HEK293T (cell line): Measurements from ENCODE around the gene WDR93.

Source experiments
- CTCF ChIA-PET: fragments of 350-600 bp; formaldehyde crosslinking; extraction: SDS; loops from one replicate; lab custom pipeline; 2021; ENCODE audit warnings: antibody characterized with exemption, inconsistent platforms; lab: Yijun Ruan, JAX
- POLR2A ChIA-PET: fragments of 350-600 bp; formaldehyde crosslinking; extraction: SDS; loops from one replicate; lab custom pipeline; 2020; ENCODE audit warnings: antibody characterized with exemption, inconsistent platforms; lab: Yijun Ruan, JAX
- DNase-seq: peaks from one replicate; pipeline ENCODE4 v3.0.0; 2012; ENCODE audit warnings: mixed read lengths; ENCODE audit errors: extremely low spot score
- ARNT ChIP-seq: fragments of 450-650 bp; IDR thresholded peaks from 2 replicates; pipeline ENCODE4 v1.6.1; 2017; ENCODE audit warnings: mild to moderate bottlenecking
- BHLHE40 ChIP-seq: fragments of 450-650 bp; IDR thresholded peaks from 2 replicates; pipeline ENCODE4 v1.6.1; 2016; ENCODE audit warnings: mild to moderate bottlenecking, moderate library complexity, borderline replicate concordance
- CTBP1 ChIP-seq: fragments of 450-650 bp; IDR thresholded peaks from 2 replicates; pipeline ENCODE4 v1.6.1; 2016; ENCODE audit warnings: borderline replicate concordance
- ELF4 ChIP-seq: fragments of 450-650 bp; IDR thresholded peaks from 2 replicates; pipeline ENCODE4 v1.6.1; 2017; ENCODE audit warnings: antibody characterized with exemption
- FOXA1 ChIP-seq: fragments of 450-650 bp; IDR thresholded peaks from 2 replicates; pipeline ENCODE4 v1.6.1; 2016; ENCODE audit warnings: mild to moderate bottlenecking
- FOXK2 ChIP-seq: fragments of 450-650 bp; IDR thresholded peaks from 2 replicates; pipeline ENCODE4 v1.6.1; 2016; ENCODE audit warnings: mild to moderate bottlenecking
- FOXM1 ChIP-seq: fragments of 450-650 bp; IDR thresholded peaks from 2 replicates; pipeline ENCODE4 v1.6.1; 2017; ENCODE audit warnings: mild to moderate bottlenecking, borderline replicate concordance
- HDGF ChIP-seq: fragments of 450-650 bp; IDR thresholded peaks from 2 replicates; pipeline ENCODE4 v1.6.1; 2017; ENCODE audit warnings: antibody characterized with exemption, borderline replicate concordance
- L3MBTL2 ChIP-seq: fragments of 450-650 bp; conservative IDR thresholded peaks from 2 replicates; pipeline ENCODE4 v1.6.1; 2016; ENCODE audit warnings: mild to moderate bottlenecking
- LEF1 ChIP-seq: fragments of 450-650 bp; IDR thresholded peaks from 2 replicates; pipeline ENCODE4 v1.6.1; 2017; ENCODE audit warnings: mild to moderate bottlenecking, borderline replicate concordance
- NFRKB ChIP-seq: fragments of 450-650 bp; IDR thresholded peaks from 2 replicates; pipeline ENCODE4 v1.6.1; 2016; ENCODE audit warnings: mild to moderate bottlenecking, moderate library complexity
- PKNOX1 ChIP-seq: fragments of 450-650 bp; IDR thresholded peaks from 2 replicates; pipeline ENCODE4 v1.6.1; 2016
- SP1 ChIP-seq: fragments of 450-650 bp; IDR thresholded peaks from 2 replicates; pipeline ENCODE4 v1.6.1; 2017
- SUZ12 ChIP-seq: fragments of 450-650 bp; IDR thresholded peaks from 2 replicates; pipeline ENCODE4 v1.6.1; 2016; ENCODE audit warnings: mild to moderate bottlenecking
- TARDBP ChIP-seq: fragments of 450-650 bp; IDR thresholded peaks from 2 replicates; pipeline ENCODE4 v1.6.1; 2016
- ZNF384 ChIP-seq: fragments of 450-650 bp; IDR thresholded peaks from 2 replicates; pipeline ENCODE4 v1.6.1; 2016

The WDR93 gene

GRCh38 chr15:89654301-89654761 is 36.3 kb upstream of the WDR93 start:
- POLR2A ChIA-PET, result interaction anchor here (1.3 to 1.6 kb wide), 2 partner anchors 11 to 14 kb away, joined by 4 to 5 read pairs; no protein-coding TSS in a partner anchor
- no peak for TF ChIP-seq SUZ12
- TF ChIP-seq CTBP1, result no peak
- TF ChIP-seq NFRKB, result no peak
- no peak for TF ChIP-seq ARNT
- no peak for TF ChIP-seq SP1
- TF ChIP-seq BHLHE40, result no peak
- TF ChIP-seq FOXK2, result no peak
- no peak for TF ChIP-seq FOXM1
- TF ChIP-seq L3MBTL2, result no peak
- no peak for TF ChIP-seq LEF1
- no peak for TF ChIP-seq TARDBP
- TF ChIP-seq FOXA1, result no peak
- no peak for TF ChIP-seq HDGF
- TF ChIP-seq ZNF384, result no peak
- no peak for TF ChIP-seq ELF4
- DNase-seq, result no peak
- CTCF ChIA-PET, result interaction anchor here (0.5 kb wide), 1 partner anchor 316 kb away, joined by 6 read pairs; no protein-coding TSS in a partner anchor

- TF ChIP-seq ZNF384, result no peak
- TF ChIP-seq BHLHE40, result no peak
- peak; percentile 63 for TF ChIP-seq PKNOX1
- peak; percentile 42; the same call in 1 of the 2 replicates for TF ChIP-seq L3MBTL2
- TF ChIP-seq SUZ12, result no peak
- TF ChIP-seq HDGF, result no peak
- no peak for TF ChIP-seq CTBP1
- TF ChIP-seq ARNT, result no peak
- TF ChIP-seq FOXM1, result peak; percentile 50; the same call in 1 of the 2 replicates
- ChIA-PET CTCF (interaction anchor here (0.5 kb wide), 1 partner anchor 315 kb away, joined by 6 read pairs; no protein-coding TSS in a partner anchor), POLR2A (interaction anchor here (1.3 to 1.6 kb wide), 2 partner anchors 10 to 13 kb away, joined by 4 to 5 read pairs; no protein-coding TSS in a partner anchor)
- DNase-seq, result peak; percentile 92
Measured at GRCh38 chr15:89654847-89655805, 35.5 kb upstream of the WDR93 start, which contains the start of gene KIF7. KIF7 (minus strand) TSS chr15:89655467; CDS start chr15:89652930, 2,537 bp downstream.

GRCh38 chr15:89656116-89656815 is 34.3 kb upstream of the WDR93 start:
- CTCF ChIA-PET, result interaction anchor here (3.4 kb wide), 1 partner anchor 9 kb away, joined by 12 read pairs; no protein-coding TSS in a partner anchor
- POLR2A ChIA-PET, result interaction anchor here (0.8 to 1.2 kb wide), 2 partner anchors 10 to 81 kb away, joined by 4 read pairs; partner anchors contain the start of gene TICRR
- no peak for DNase-seq
- TF ChIP-seq FOXK2 (no peak), NFRKB (no peak), ELF4 (no peak), FOXA1 (no peak), FOXM1 (no peak), HDGF (no peak), SP1 (no peak), TARDBP (no peak), PKNOX1 (no peak), ARNT (no peak), L3MBTL2 (no peak)

- no peak for DNase-seq
- ChIA-PET POLR2A (interaction anchor here (1.1 to 1.3 kb wide), 2 partner anchors 13 to 83 kb away, joined by 3 to 4 read pairs; partner anchors contain the start of gene TICRR), CTCF (interaction anchor here (0.9 to 3.4 kb wide), 3 partner anchors 11 to 15 kb away, joined by 4 to 12 read pairs (median 11); no protein-coding TSS in a partner anchor)
- TF ChIP-seq ELF4 (no peak), FOXM1 (no peak), ARNT (no peak), NFRKB (no peak), CTBP1 (no peak), L3MBTL2 (no peak), SP1 (no peak), HDGF (no peak), FOXK2 (no peak), LEF1 (no peak), PKNOX1 (no peak), BHLHE40 (no peak), ZNF384 (no peak)
Measured at GRCh38 chr15:89657686-89658200, 32.9 kb upstream of the WDR93 start.

- POLR2A ChIA-PET, result no interaction called here
- no peak for DNase-seq
- CTCF ChIA-PET, result interaction anchor here (0.8 to 3.4 kb wide), 3 partner anchors 11 to 236 kb away, joined by 3 to 12 read pairs (median 11); no protein-coding TSS in a partner anchor
- no peak for TF ChIP-seq PKNOX1
- TF ChIP-seq FOXA1, result no peak
- no peak for TF ChIP-seq LEF1
- TF ChIP-seq CTBP1, result no peak
- TF ChIP-seq FOXM1, result no peak
- TF ChIP-seq FOXK2, result no peak
- no peak for TF ChIP-seq L3MBTL2
- TF ChIP-seq SUZ12, result no peak
- no peak for TF ChIP-seq ELF4
- TF ChIP-seq BHLHE40, result no peak
- no peak for TF ChIP-seq ARNT
- TF ChIP-seq ZNF384, result no peak
- no peak for TF ChIP-seq NFRKB
- TF ChIP-seq HDGF, result no peak
- no peak for TF ChIP-seq SP1
- TF ChIP-seq TARDBP, result no peak
Measured at GRCh38 chr15:89659295-89659694, 31.3 kb upstream of the WDR93 start.
